GM12891 (cell line): ENCODE measurements around the gene NXPE3.
"Not testable (repeated sequence)": the region's sequence is repeated elsewhere in the genome, so short reads cannot be mapped to it uniquely, and the experiment has no call there.

Source experiments
- POLR2A ChIP-seq: IDR thresholded peaks from 2 replicates; pipeline ENCODE4 v1.6.1; 2011; ENCODE audit warnings: low read depth, low read length, control low read depth
- POLR2AphosphoS5 ChIP-seq: IDR thresholded peaks from 2 replicates; pipeline ENCODE4 v1.6.1; 2011; ENCODE audit warnings: low read depth, low read length, control low read depth
- SPI1 ChIP-seq: IDR thresholded peaks from 2 replicates; pipeline ENCODE4 v1.6.1; 2011; ENCODE audit warnings: low read depth, low read length, control low read depth

DNA sequence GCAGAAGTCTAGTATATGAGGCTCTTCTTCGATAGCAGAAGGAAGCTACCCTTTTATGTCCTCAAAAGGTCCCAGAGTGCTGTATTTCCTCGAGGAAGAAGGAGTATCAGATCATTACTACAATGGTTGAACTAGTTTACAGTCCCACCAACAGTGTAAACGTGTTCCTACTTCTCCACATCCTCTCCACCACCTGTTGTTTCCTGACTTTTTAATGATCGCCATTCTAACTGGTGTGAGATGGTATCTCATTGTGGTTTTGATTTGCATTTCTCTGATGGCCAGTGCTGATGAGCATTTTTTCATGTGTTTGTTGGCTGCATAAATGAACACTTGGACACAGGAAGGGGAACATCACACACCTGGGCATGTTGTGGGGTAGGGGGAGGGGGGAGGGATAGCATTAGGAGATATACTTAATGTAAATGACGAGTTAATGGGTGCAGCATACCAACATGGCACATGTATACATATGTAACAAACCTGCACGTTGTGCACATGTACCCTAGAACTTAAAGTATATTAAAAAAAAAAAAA lies 1.2 kb upstream of the NXPE3 start:
- not testable (repeated sequence) for TF ChIP-seq POLR2A, POLR2AphosphoS5, SPI1
